Stimulated activated CD4-positive, alpha-beta T cell treated with anti-CD3 and anti-CD28 coated beads, TNF-alpha, amount 100 ng/mL, for 24 hours (primary cell): Measurements from ENCODE around the gene DCK.
A peak's percentile ranks its signal among the peaks of the same experiment; 100 is the strongest.
"Not testable (repeated sequence)": the region's sequence is repeated elsewhere in the genome, so short reads cannot be mapped to it uniquely, and the experiment has no call there.

ENCODE experiments used
- DNase-seq, 3 experiments: peaks; one replicate each; pipeline ENCODE4 v3.0.0-alpha.2; 2020; ENCODE audit warnings: low read depth in 3 of 3

DCK gene

DNA sequence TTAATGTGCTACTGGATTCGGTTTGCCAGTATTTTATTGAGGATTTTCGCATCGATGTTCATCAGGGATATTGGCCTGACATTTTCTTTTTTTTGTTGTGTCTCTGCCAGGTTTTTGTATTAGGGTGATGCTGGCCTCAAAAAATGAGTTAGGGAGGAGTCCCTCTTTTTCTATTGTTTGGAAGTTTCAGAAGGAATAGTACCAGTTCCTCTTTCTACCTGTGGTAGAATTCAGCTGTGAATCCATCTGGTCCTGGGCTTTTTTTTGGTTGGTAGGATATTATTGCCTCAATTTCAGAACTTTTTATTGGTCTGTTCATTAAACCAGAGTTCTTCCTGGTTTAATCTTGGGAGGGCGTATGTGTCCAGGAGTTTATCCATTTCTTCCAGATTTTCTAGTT is 7.9 kb downstream of the DCK start:
- DNase-seq: not testable (repeated sequence)

DNA sequence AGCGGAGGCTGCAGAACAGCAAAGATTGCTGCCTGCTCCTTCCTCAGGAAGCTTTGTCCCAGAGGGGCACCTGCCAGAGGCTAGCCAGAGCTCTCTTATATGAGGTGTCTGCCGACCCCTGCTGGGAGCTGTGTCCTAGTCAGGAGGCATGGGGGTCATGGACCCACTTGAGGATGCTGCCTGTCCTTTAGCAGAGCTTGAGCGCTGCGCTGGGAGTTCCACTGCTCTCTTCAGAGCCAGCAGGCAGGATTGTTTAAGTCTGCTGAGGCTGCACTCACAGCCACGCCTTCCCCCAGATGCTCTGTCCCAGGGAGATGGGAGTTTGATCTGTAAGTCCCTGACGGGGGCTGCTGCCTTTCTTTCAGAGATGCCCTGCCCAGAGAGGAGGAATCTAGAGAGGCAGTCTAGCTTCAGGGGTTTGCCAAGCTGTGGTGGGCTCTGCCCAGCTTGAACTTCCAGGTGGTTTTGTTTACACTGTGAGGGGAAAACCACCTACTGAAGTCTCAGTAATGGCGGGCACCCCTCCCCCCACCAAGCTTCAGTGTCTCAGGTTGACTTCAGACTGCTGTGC is 10.9 kb downstream of the DCK start:
- peak in 1 of 3 experiments; percentile 25 for DNase-seq

DNA sequence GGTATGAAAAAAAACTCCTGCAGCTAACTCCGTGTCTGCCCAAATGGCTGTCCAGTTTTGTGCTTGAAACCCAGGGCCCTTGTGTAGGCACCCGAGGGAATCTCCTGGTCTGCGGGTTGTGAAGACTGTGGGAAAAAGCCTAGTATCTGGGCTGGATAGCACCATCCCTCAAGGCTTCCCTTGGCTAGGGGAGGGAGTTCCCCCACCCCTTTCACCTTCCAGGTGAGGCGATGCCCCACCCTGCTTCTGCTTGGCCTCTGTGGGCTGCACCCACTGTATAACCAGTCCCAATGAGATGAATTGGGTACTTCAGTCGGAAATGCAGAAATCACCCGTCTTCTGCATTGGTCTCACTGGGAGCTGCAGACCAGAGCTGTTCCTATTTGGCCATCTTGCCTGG is 11.6 kb downstream of the DCK start:
- DNase-seq: not testable (repeated sequence)

DNA sequence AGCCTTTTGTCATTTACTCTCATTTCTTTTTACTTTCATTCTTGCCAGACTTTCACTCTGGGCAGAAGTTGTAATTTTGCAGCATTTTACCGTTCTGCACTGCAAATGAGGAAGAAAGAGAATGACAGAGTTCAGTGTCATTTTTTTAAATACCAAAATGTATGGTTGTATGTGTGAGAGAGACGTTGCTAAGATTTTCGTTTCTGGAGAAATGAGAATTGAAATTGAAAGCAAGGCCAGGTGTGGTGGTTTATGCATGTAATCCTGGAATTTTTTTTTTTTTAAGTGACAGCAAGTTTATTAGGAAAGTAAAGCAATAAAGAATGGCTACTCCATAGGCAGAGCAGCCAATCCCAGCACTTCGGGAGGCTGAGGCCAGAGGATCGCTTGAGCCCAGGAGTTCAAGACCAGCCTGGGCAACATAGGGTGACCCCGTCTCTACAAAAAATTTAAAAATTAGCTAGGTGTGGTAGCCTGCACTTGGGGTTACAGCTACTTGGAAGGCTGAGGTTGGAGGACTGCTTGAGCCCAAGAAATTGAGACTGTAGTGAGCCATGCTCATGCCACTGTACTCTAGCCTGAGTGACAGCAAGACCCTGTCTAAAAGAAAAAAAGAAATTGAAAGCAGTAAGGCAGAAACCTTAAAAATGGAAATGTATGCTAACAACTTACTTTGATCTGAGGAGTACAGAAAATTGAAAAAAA is 12.9 kb downstream of the DCK start:
- no peak for DNase-seq

DNA sequence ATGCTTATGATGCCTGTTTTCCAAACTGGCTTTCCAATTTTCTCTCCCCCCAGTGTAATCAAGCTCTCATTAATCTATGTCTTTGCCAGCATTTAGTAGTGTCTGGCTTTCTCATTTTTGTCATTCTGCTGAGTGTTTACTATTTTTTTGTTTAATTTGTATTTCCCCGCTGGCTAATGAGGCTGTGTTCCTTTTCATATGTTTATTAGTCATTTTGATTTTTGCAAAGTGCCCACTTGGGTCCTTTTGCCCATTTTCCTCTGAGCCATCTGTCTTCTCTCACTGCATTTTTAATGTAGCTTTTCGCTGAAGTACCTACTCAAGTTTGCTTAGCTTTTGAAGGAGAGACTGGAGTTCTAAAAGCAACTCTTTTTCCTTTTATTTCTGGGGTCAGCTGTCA is 14.7 kb downstream of the DCK start:
- no peak for DNase-seq

DNA sequence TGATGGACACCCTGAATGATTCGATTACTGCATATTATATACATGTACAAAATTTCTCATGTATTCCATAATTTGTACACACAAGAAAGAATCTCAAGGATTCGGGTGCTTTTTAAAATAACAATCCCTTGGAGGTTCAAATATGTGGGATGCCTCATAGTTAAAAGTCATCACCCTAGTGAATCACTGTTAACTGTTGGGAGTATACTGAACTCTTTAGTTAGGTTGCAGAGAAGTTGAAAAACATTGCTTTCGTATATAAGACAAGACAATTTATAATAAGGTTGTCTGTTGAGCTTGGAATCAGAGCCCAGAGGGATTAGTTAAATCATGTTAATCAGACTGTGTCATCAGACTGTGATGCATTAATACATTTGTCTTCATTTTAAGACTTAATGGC is 15.6 kb downstream of the DCK start:
- DNase-seq: no peak

DNA sequence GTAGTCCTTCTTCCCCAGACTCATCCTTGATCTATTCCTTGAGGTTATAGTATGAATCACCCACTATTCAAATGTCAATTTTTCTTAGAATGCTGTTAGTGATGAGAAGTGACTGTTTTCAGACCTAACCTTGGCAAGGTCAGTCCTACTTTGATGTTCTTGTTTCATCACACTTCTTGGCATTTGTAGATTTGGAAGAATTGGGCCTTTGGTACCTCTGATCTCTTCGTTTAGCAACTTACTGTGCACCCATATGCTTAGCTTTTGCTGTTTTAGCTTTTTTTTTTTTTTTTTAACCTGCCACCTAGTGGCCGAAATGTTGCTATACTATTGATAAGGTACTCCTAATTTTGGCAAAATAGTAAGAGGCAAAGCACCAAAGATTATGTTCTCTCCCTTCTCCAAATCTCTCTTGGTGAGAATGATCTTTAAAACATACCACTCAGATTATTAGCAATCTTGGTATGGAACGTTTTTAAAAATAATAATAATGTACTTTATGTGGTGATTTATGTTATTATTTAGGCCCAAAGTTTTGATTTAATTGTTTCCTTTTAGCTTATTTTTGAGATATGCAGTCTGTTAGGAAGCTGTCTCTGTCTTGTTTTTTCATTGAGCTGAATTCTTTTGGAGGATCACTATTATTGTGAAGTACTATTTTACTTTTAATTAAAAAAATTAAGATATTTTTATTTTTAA is 16.6 kb downstream of the DCK start:
- no peak for DNase-seq

DNA sequence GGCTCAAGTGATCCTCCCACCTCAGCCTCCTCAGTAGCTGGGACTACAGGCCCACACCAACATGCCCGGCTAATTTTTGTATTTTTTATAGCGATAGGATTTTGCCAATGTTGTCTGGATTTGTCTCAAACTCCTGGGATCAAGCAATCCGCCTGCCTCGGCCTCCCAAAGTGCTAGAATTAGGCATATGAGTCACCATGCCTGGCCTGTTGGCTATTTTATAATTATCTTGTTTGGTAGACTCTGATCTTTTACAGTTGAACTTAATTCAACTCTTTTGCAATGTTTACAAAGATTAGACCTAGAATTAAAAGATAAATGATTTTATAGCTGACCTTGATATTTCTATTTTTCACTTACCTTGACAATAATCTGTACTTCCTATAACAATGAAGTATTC is 18.0 kb downstream of the DCK start:
- DNase-seq: no peak

DNA sequence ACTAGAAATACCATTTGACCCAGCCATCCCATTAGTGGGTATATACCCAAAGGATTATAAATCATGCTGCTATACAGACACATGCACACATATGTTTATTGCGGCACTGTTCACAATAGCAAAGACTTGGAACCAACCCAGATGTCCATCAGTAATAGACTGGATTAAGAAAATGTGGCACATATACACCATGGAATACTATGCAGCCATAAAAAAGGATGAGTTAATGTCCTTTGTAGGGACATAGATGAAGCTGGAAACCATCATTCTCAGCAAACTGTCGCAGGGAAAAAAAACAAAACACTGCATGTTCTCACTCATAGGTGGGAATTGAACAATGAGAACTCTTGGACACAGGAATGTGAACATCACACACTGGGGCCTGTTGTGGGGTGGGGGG is 23.9 kb downstream of the DCK start:
- not testable (repeated sequence) for DNase-seq

DNA sequence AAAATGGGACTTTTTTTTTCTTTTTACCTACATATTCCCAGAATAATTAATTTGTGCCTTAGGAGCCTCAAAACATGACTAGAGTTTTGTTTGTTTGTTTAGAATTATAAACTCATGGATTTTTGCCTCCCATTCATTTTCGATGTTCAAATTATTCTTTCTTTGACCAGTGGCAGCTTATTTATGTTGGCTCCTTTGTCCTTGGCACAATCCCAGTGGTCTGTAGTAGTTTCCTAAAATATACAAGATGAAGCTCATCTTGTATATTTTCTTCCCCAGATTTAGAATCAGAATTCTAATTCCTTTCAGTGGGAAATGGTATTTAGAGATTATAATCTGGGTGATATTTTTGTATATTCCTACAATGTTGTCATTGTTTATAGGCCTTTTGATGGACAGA is 27.2 kb downstream of the DCK start:
- no peak for DNase-seq

DNA sequence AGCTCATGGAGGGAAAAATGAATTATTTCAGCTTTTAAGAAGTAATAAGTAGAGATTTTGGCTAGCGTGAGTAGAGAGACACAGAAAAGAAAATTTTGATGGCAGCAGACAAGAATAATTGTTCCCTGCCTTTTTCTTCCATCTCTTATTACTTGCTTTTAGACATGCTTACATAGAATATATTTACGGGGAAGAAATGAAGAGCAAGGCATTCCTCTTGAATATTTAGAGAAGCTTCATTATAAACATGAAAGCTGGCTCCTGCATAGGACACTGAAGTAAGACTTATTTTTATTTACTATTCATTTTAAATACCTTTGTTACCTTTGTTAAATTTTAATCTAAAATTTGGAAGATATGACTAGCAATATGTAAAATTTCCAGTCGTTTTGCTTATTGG is 32.2 kb downstream of the DCK start:
- DNase-seq: no peak

DNA sequence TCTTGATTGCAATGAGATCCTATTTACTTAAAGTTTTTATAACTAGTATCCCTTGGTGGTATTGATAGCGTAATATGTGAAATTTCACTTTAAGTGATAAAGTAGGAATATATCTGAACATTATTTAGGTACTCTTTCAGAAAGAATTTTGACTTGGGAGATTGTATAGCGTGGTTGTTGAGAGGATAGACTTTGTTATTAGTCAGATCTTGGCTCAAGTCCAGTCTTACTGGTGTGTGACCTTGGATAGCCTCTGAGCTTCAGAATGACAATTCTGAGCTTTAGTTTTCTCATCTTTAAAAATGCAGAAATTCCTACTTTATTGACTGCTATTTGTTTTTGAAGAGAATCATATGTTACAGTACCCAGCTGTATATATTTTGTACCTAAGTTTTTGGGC is 32.6 kb downstream of the DCK start:
- no peak for DNase-seq

DNA sequence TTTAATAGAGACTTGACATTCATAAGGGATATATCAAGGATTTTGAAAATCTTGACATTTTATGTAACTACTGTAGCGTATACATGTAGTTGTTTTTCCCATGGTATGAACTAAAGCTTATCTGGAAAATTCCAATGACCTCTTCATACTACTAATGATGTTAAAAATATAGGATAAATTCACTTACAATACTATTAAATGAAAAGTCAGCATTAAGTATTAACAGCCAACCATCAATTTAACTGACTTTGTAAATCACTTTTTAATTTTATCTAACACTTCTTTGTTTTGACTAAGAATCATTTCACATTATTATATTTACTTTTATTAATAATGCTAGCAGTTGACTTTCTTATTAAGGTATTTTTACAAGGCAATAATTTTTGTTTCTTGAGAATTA is 34.2 kb downstream of the DCK start:
- DNase-seq: no peak

DNA sequence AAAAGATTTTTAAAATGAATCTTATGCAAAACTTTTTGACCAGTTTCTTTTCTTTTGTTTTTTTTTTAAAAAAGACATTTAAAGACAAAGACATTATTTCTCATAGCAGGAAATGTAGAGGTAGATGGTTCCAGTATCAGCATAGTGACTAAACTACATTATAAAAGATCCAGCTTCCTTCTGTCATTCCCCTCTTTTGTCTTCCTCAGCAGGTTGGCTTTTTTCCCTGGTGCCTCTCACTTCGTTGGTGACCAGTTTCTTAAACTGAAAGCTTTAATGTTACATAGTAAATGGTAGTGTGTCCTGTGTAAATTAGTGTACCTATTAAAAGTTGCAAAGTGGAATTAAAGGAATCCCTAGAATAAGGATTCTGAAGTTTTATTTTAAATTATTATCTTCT is 36.1 kb downstream of the DCK start:
- DNase-seq: no peak

DNA sequence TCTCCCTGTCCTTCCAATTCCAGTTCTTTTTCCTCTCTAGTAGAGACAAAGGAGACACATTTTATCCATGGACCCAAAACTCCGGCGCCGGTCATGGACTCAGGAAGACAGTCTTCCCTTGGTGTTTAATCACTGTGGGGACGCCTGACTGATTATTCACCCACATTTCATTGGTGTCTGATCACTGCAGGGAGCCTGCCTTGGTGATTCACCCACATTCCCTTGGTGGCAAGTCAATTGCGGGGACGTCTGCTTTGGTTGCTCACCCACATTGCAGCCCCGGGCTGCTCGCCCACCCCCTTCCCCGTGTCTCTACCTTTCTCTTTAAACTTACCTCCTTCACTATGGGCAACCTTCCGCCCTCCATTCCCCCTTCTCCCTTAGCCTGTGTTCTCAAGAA is 38.7 kb downstream of the DCK start:
- not testable (repeated sequence) for DNase-seq

DNA sequence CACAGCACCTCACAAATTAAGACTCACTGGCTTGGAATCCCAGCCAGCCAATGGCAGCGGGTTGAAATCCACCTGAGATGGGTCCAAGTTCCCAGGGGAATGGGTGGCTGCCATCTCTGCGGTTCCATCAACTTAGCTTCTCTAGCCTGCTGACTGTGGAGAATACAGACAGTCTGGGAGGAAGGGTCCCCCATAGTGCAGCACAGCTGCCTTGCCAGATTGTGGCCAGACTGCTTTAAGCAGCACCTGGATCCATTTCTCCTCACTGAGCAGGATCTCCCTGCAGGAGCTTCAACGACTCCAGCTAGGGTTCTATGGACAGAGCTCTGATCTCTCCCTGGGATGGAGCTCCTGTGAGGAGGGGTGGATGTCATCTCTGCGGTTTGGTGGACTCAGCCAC is 51.8 kb downstream of the DCK start:
- no peak for DNase-seq

DNA sequence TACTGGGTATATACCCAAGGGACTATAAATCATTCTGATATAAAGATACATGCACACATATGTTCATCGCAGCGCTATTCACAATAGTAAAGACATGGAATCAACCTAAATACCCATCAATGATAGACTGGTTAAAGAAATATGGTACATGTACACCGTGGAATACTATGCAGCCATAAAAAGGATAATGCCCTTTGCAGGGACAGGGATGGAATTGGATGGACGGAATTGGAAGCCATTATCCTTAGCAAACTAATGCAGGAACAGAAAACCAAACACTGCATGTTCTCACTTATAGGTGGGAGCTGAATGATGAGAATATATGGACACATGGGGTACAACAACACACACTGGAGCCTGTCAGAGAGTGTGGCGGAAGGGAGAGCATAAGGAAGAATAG is 55.9 kb downstream of the DCK start:
- DNase-seq: no peak

DNA sequence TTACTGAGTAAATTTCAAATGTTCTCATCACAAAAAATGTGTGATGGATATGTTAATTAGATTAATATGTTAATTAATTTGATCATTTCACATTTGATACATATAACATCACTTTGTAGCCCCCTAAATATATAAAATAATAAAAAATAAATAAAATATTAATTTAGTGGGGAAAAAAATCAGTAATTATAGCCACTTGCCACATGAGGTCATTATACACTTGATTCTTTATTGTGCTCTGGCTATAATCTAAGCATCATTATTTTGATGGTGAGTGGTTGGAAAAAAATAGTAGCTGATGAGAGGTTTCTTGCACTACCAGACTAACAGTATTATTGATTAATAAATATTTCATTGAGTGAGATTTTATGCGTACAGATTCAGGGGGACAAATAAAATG is 57.4 kb downstream of the DCK start:
- DNase-seq: no peak

DNA sequence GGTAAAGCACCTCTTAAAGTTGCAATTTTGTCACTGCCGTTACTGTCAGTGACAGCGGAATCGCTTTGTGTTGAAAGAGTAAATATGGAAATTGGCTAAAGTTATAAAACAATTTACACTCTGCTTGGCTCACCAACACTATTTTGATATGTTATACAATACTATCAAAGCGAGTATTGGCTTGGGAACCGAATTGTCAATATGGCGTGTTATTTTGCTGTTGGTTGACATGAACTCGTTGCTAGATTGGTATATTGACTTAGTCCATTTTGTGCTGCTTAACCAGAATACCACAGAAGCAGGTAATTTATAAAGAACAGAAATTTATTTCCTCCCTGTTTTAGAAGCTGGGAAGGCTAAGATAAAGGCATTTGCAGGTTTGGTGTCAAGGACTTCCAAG is 58.6 kb downstream of the DCK start:
- DNase-seq: no peak

DNA sequence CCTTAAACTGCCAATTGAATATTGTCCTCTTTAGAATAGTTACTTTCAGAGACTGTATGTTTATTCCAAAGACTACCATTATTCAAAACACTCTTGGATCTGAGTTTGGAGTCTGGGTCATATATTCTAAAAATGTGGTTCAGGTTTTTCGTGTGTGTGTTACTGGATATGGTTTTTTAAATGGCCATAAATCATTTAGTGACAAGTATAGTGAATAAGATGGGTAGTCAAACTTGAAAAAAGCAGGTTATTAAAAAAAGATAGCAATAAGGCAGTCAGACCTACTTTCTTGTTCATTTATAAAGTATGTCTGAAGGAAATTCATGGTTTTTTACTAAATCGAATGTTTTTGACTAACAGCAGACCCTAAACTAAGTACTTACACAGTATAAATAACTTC is 59.3 kb downstream of the DCK start:
- no peak for DNase-seq

DNA sequence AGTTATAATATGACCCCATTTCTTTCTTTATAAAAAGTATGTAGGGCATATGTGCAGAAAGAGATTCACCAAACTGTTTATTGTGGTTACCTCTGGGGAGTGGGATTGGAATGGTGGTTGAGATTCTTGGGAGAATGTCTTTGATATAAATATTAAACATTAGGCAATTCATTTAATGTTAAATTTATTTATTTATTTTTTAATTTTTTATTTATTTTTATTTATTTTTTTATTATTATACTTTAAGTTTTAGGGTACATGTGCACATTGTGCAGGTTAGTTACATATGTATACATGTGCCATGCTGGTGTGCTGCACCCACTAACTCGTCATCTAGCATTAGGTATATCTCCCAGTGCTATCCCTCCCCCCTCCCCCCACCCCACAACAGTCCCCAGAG is 60.2 kb downstream of the DCK start:
- DNase-seq: not testable (repeated sequence)

DNA sequence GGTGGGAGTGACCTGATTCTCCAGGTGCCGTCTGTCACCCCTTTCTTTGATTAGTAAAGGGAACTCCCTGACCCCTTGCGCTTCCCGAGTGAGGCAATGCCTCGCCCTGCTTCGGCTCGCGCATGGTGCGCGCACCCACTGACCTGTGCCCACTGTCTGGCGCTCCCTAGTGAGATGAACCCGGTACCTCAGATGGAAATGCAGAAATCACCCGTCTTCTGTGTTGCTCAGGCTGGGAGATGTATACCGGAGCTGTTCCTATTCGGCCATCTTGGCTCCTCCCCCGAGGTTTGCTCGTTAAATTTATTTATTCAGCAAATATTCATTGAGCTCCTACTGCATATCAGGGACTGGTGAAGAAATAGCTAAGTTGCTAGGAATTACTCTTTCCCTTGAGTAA is 66.1 kb downstream of the DCK start:
- DNase-seq: not testable (repeated sequence)

DNA sequence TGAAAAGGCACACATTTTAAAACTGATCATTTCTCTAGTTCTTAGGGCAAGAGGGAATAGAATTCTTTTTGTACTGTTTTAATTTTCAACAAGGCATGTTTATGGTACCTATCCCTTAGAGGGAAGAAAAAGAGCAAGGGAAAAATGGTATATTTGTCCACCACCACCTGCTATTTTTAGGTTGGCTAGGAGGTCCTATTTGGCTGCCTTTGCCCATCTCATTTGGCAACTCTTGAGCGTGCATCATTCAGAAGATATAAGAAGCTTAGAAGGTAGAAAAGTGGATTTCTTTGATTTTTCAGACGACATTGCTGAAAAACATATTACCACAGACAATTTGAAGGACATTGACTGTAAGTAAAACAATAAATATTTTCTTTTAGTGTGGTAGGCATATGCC is 69.0 kb downstream of the DCK start:
- DNase-seq: no peak
